ENCODE measurements around the gene FZD10. TPM values are rescaled to one million over a fixed set of nuclear protein-coding genes. Genes with fewer than 3 reads are reported as not detected.

Gene FZD10
- total RNA-seq, 1 donor = not detected

DNA sequence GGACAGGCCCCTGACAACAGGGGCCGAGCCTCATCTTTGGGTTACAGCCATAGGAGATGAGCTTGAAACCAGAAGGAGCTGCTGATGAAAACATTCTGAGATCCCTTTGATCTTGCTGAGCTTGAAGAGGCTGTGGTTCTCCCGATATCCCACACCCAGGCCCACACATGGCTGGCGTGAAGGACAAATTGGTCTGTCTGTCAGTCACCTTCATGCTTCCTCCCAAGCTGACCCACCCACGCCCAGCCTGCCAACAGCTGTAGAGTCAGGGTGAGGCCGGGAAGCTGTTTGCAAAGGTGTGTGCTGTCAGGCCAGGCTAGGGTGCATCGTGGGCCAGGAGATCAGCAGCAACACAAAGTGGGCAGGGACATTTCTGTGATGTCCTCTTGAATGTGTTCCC is 43.2 kb downstream of the FZD10 start:
- no peaks in the 10 kb centered on the region for H3K36me3 ChIP-seq (ENCODE audit: insufficient read depth, low read length)
- H3K9me3 ChIP-seq (ENCODE audit: low read depth, low read length) = no peaks in the 10 kb centered on the region
- no peak overlapping the region for H2AFZ ChIP-seq (ENCODE audit: low read length)
- no peak for TF ChIP-seq CTCF (IDR thresholded peaks at IDR 0.05; ENCODE audit: extremely low read depth, low read depth, low read length)
- H3K4me3 ChIP-seq (ENCODE audit: insufficient read depth, low read length) = no peak overlapping the region
- no peak overlapping the region for H3K4me2 ChIP-seq (ENCODE audit: insufficient read depth, low read length)
- no peaks in the 10 kb centered on the region for H4K20me1 ChIP-seq (ENCODE audit: insufficient read depth, low read length)
- H3K79me2 ChIP-seq (ENCODE audit: insufficient read depth, low read length) = no peaks in the 10 kb centered on the region
- no peak overlapping the region for H3K27ac ChIP-seq (ENCODE audit: low read depth, low read length)
- no peaks in the 10 kb centered on the region for H3K27me3 ChIP-seq (ENCODE audit: insufficient read depth, low read length)
- DNase-seq (ENCODE audit: insufficient read length, low spot score, missing footprints) = no peak
- H3K4me1 ChIP-seq (ENCODE audit: insufficient read depth, low read length) = no peaks in the 10 kb centered on the region

DNA sequence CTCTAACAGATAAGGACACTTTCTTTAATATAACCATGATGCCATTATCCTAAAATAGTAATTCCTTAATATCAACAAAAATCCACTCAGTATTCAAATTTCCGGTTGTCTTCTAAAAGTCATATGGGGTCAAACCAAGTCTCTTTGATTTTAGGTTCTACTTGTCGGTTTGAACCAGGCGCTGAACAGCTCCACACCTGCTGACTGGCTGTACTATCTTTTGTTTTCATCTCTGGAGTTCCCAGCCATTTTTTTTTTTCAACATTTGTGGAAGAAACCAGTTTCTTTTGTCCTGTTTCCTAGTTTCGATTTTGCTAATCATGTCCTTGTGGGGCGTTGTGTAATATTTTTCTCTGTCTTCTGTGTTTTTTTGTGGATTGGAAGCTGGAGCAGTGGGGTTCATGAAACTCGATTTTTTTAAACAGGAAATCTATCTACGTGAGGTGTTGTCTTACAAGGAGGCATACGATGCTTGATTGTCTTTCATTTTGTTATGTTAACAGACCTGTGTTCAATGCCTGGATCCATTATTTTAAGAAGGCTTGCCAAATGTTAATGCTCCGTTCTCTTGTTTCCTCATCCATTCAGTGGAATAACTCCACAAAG is 50.2 kb downstream of the FZD10 start:
- Histone ChIP-seq H3K4me3 (ENCODE audit: insufficient read depth, low read length) (no peak overlapping the region), H3K27ac (ENCODE audit: low read depth, low read length) (no peak overlapping the region), H3K9me3 (ENCODE audit: low read depth, low read length) (no peaks in the 10 kb centered on the region), H3K27me3 (ENCODE audit: insufficient read depth, low read length) (no peaks in the 10 kb centered on the region), H4K20me1 (ENCODE audit: insufficient read depth, low read length) (no peaks in the 10 kb centered on the region), H3K4me1 (ENCODE audit: insufficient read depth, low read length) (no peaks in the 10 kb centered on the region), H2AFZ (ENCODE audit: low read length) (no peak overlapping the region), H3K4me2 (ENCODE audit: insufficient read depth, low read length) (no peak overlapping the region), H3K79me2 (ENCODE audit: insufficient read depth, low read length) (no peaks in the 10 kb centered on the region), H3K36me3 (ENCODE audit: insufficient read depth, low read length) (no peaks in the 10 kb centered on the region)
- TF ChIP-seq CTCF (IDR thresholded peaks at IDR 0.05; ENCODE audit: extremely low read depth, low read depth, low read length) = no peak
- no peak for DNase-seq (ENCODE audit: insufficient read length, low spot score, missing footprints)

GRCh38 chr12:130213249-130213648 is 51.0 kb downstream of the FZD10 start:
- H3K4me2 ChIP-seq (ENCODE audit: insufficient read depth, low read length) = no peak overlapping the region
- no peak overlapping the region for H3K4me3 ChIP-seq (ENCODE audit: insufficient read depth, low read length)
- no peak for DNase-seq (ENCODE audit: insufficient read length, low spot score, missing footprints)
- no peaks in the 10 kb centered on the region for H3K36me3 ChIP-seq (ENCODE audit: insufficient read depth, low read length)
- H3K27ac ChIP-seq (ENCODE audit: low read depth, low read length) = no peak overlapping the region
- no peaks in the 10 kb centered on the region for H3K79me2 ChIP-seq (ENCODE audit: insufficient read depth, low read length)
- no peaks in the 10 kb centered on the region for H3K4me1 ChIP-seq (ENCODE audit: insufficient read depth, low read length)
- no peaks in the 10 kb centered on the region for H4K20me1 ChIP-seq (ENCODE audit: insufficient read depth, low read length)
- no peak overlapping the region for H2AFZ ChIP-seq (ENCODE audit: low read length)
- TF ChIP-seq CTCF (IDR thresholded peaks at IDR 0.05; ENCODE audit: extremely low read depth, low read depth, low read length) = no peak
- no peaks in the 10 kb centered on the region for H3K27me3 ChIP-seq (ENCODE audit: insufficient read depth, low read length)
- no peaks in the 10 kb centered on the region for H3K9me3 ChIP-seq (ENCODE audit: low read depth, low read length)

GRCh38 chr12:130214686-130215395 is 52.6 kb downstream of the FZD10 start:
- Histone ChIP-seq H3K9me3 (ENCODE audit: low read depth, low read length) (no peaks in the 10 kb centered on the region), H3K36me3 (ENCODE audit: insufficient read depth, low read length) (no peaks in the 10 kb centered on the region), H3K4me1 (ENCODE audit: insufficient read depth, low read length) (no peaks in the 10 kb centered on the region), H2AFZ (ENCODE audit: low read length) (no peak overlapping the region), H3K79me2 (ENCODE audit: insufficient read depth, low read length) (no peaks in the 10 kb centered on the region), H3K27me3 (ENCODE audit: insufficient read depth, low read length) (no peaks in the 10 kb centered on the region), H3K4me2 (ENCODE audit: insufficient read depth, low read length) (no peak overlapping the region), H3K27ac (ENCODE audit: low read depth, low read length) (no peak overlapping the region), H3K4me3 (ENCODE audit: insufficient read depth, low read length) (no peak overlapping the region), H4K20me1 (ENCODE audit: insufficient read depth, low read length) (no peaks in the 10 kb centered on the region)
- DNase-seq (ENCODE audit: insufficient read length, low spot score, missing footprints) = no peak
- TF ChIP-seq CTCF (IDR thresholded peaks at IDR 0.05; ENCODE audit: extremely low read depth, low read depth, low read length) = no peak

Measured in osteoblast (primary cell).